HEK293T (cell line): ENCODE measurements around the gene TRIM24.

Source experiments
- ARNT ChIP-seq: fragments of 450-650 bp; IDR thresholded peaks from 2 replicates; pipeline ENCODE4 v1.6.1; 2017; ENCODE audit warnings: mild to moderate bottlenecking
- BHLHE40 ChIP-seq: fragments of 450-650 bp; IDR thresholded peaks from 2 replicates; pipeline ENCODE4 v1.6.1; 2016; ENCODE audit warnings: mild to moderate bottlenecking, moderate library complexity, borderline replicate concordance
- ELF4 ChIP-seq: fragments of 450-650 bp; IDR thresholded peaks from 2 replicates; pipeline ENCODE4 v1.6.1; 2017; ENCODE audit warnings: antibody characterized with exemption
- FOXM1 ChIP-seq: fragments of 450-650 bp; IDR thresholded peaks from 2 replicates; pipeline ENCODE4 v1.6.1; 2017; ENCODE audit warnings: mild to moderate bottlenecking, borderline replicate concordance
- HDGF ChIP-seq: fragments of 450-650 bp; IDR thresholded peaks from 2 replicates; pipeline ENCODE4 v1.6.1; 2017; ENCODE audit warnings: antibody characterized with exemption, borderline replicate concordance
- SP1 ChIP-seq: fragments of 450-650 bp; IDR thresholded peaks from 2 replicates; pipeline ENCODE4 v1.6.1; 2017
- SUZ12 ChIP-seq: fragments of 450-650 bp; IDR thresholded peaks from 2 replicates; pipeline ENCODE4 v1.6.1; 2016; ENCODE audit warnings: mild to moderate bottlenecking

- TF ChIP-seq HDGF (no peak), BHLHE40 (no peak), ELF4 (no peak), FOXM1 (no peak), SP1 (no peak), SUZ12 (no peak), ARNT (no peak)
These were observed 85.1 kb downstream of the TRIM24 start for GRCh38 chr7:138545123-138545522.
